Esophagus squamous epithelium (tissue), 4 donors: Measurements from ENCODE around the gene MAP4K4.

ENCODE experiments used
- CTCF ChIP-seq, 6 experiments: fragments of 450-650 bp in 4 of 6; fragments of 200-600 bp in 2 of 6; sonication (generic) in 2 of 6; IDR thresholded peaks; one replicate each; pipeline ENCODE4 v1.5.1; 2016 to 2019; ENCODE audit warnings: antibody characterized with exemption in 6 of 6, mild to moderate bottlenecking in 4 of 6, moderate library complexity in 4 of 6
- POLR2A ChIP-seq, 4 donors: fragments of 450-650 bp; IDR thresholded peaks; one replicate each; pipeline ENCODE4 v1.6.1; 2017; ENCODE audit warnings: antibody characterized with exemption in 4 of 4, mild to moderate bottlenecking in 4 of 4, moderate library complexity in 3 of 4

GRCh38 chr2:101781791-101782426, 84.4 kb downstream of the MAP4K4 start:
- TF ChIP-seq CTCF (IDR thresholded peaks at IDR 0.05): no peak
- TF ChIP-seq POLR2A (IDR thresholded peaks at IDR 0.05): no peak
